HepG2 (cell line): ENCODE measurements around the gene PPP2R5C. TPM values are rescaled to one million over a fixed set of nuclear protein-coding genes. Genes with fewer than 3 reads are reported as not detected.

Experiments
- AHDC1 ChIP-seq: sonication (generic); formaldehyde crosslinking; IDR thresholded peaks from 2 replicates; pipeline ENCODE4 v1.5.1; 2020; ENCODE audit warnings: mild to moderate bottlenecking, missing genetic modification reagents, borderline replicate concordance
- CEBPZ ChIP-seq: IDR thresholded peaks from 2 replicates; pipeline ENCODE4 v1.6.1; 2012; ENCODE audit warnings: low read length, improper control_type of control experiment
- CHCHD3 ChIP-seq: sonication (generic); formaldehyde crosslinking; IDR thresholded peaks from 2 replicates; pipeline ENCODE4 v1.8.0; 2022; ENCODE audit warnings: mild to moderate bottlenecking, missing genetic modification reagents, moderate library complexity
- DNMT1 ChIP-seq: sonication (generic); formaldehyde crosslinking; IDR thresholded peaks from 2 replicates; pipeline ENCODE4 v1.5.1; 2020; ENCODE audit warnings: mild to moderate bottlenecking, missing genetic modification reagents
- FOSL2 ChIP-seq: sonication (generic); formaldehyde crosslinking; IDR thresholded peaks from 2 replicates; pipeline ENCODE4 v1.4.0; 2020; ENCODE audit warnings: missing genetic modification reagents
- MAF1 ChIP-seq: sonication (generic); formaldehyde crosslinking; IDR thresholded peaks from 2 replicates; pipeline ENCODE4 v1.5.0; 2020; ENCODE audit warnings: missing genetic modification reagents, borderline replicate concordance
- MLX ChIP-seq: IDR thresholded peaks from 2 replicates; pipeline ENCODE4 v1.6.1; 2016
- MTF1 ChIP-seq: sonication (generic); formaldehyde crosslinking; IDR thresholded peaks from 2 replicates; pipeline ENCODE4 v1.5.0; 2020; ENCODE audit warnings: missing genetic modification reagents
- MYNN ChIP-seq: sonication (generic); formaldehyde crosslinking; IDR thresholded peaks from 2 replicates; pipeline ENCODE4 v1.4.0; 2020; ENCODE audit warnings: mild to moderate bottlenecking, low read depth, missing genetic modification reagents
- NR2C2 ChIP-seq: sonication (generic); formaldehyde crosslinking; IDR thresholded peaks from 2 replicates; pipeline ENCODE4 v1.4.0; 2020; ENCODE audit warnings: missing genetic modification reagents, mild to moderate bottlenecking, moderate library complexity, borderline replicate concordance
- SSRP1 ChIP-seq: IDR thresholded peaks from 2 replicates; pipeline ENCODE4 v1.6.1; 2016; ENCODE audit warnings: control low read depth
- ZBTB20 ChIP-seq: sonication (generic); formaldehyde crosslinking; IDR thresholded peaks from 2 replicates; pipeline ENCODE4 v1.8.1; 2023; ENCODE audit warnings: missing genetic modification reagents, low read depth, mild to moderate bottlenecking, borderline replicate concordance
- ZNF687 ChIP-seq: sonication (generic); formaldehyde crosslinking; IDR thresholded peaks from 2 replicates; pipeline ENCODE4 v1.5.1; 2020; ENCODE audit warnings: mild to moderate bottlenecking, missing genetic modification reagents, moderate library complexity
- ZNF747 ChIP-seq: sonication (generic); formaldehyde crosslinking; IDR thresholded peaks from 2 replicates; pipeline ENCODE4 v1.8.1; 2023; ENCODE audit warnings: missing genetic modification reagents, mild to moderate bottlenecking, borderline replicate concordance
- ZSCAN30 ChIP-seq: sonication (generic); formaldehyde crosslinking; IDR thresholded peaks from 2 replicates; pipeline ENCODE4 v1.5.0; 2020; ENCODE audit warnings: mild to moderate bottlenecking, missing genetic modification reagents
- polyA plus RNA-seq, 8 experiments: library from polyadenylated mRNA; depleted of rRNA in 3 of 8; stranded (reverse) in 7 of 8; unstranded in 1 of 8; fragments of >200 nt; fragmentation: Illumina TruSeq in 4 of 8; extraction: Trizol in 4 of 8; gene quantifications; 2 replicates each; pipeline versions ENCODE4 v1.2.1 to v1.2.3, GENCODE V29; 2011 to 2016; ENCODE audit warnings: low read depth in 4 of 8, missing spikeins in 1 of 8, mixed read lengths in 1 of 8; ENCODE audit not compliant: insufficient read depth in 1 of 8
- total RNA-seq, 5 experiments: library from RNA; depleted of rRNA; stranded (reverse); fragments of >200 nt; fragmentation: Illumina TruSeq; extraction: Trizol; gene quantifications; 2 replicates each; pipeline ENCODE4 v1.2.3, GENCODE V29; 2016; ENCODE audit warnings: low read depth in 1 of 5

The PPP2R5C gene
- total and polyA plus RNA-seq, 2 of the 13 experiments (the other 11 are each of a cell fraction or from before 2014, with no cell fraction given): 74.3 to 78.5 TPM

- no peak for TF ChIP-seq AHDC1
- no peak for TF ChIP-seq MTF1 (CRISPR knock-in tag)
- TF ChIP-seq MLX (CRISPR knock-in tag): no peak
- no peak for TF ChIP-seq CEBPZ
- no peak for TF ChIP-seq MAF1 (CRISPR knock-in tag)
- TF ChIP-seq ZBTB20: no peak
- TF ChIP-seq MYNN (CRISPR knock-in tag): no peak
- no peak for TF ChIP-seq CHCHD3 (CRISPR knock-in tag)
- peak; percentile 20; the same call in 1 of the 2 replicates for TF ChIP-seq ZNF687
- no peak for TF ChIP-seq SSRP1 (CRISPR knock-in tag)
- TF ChIP-seq ZNF747 (CRISPR knock-in tag): no peak
- TF ChIP-seq DNMT1 (CRISPR knock-in tag): no peak
- TF ChIP-seq ZSCAN30 (CRISPR knock-in tag): no peak
- no peak for TF ChIP-seq NR2C2
- TF ChIP-seq FOSL2: no peak
These were observed 171.2 kb downstream of the PPP2R5C start (continued) for GRCh38 chr14:101932673-101933072.
